ENCODE results near the gene EEFSEC.

The EEFSEC gene

DNA sequence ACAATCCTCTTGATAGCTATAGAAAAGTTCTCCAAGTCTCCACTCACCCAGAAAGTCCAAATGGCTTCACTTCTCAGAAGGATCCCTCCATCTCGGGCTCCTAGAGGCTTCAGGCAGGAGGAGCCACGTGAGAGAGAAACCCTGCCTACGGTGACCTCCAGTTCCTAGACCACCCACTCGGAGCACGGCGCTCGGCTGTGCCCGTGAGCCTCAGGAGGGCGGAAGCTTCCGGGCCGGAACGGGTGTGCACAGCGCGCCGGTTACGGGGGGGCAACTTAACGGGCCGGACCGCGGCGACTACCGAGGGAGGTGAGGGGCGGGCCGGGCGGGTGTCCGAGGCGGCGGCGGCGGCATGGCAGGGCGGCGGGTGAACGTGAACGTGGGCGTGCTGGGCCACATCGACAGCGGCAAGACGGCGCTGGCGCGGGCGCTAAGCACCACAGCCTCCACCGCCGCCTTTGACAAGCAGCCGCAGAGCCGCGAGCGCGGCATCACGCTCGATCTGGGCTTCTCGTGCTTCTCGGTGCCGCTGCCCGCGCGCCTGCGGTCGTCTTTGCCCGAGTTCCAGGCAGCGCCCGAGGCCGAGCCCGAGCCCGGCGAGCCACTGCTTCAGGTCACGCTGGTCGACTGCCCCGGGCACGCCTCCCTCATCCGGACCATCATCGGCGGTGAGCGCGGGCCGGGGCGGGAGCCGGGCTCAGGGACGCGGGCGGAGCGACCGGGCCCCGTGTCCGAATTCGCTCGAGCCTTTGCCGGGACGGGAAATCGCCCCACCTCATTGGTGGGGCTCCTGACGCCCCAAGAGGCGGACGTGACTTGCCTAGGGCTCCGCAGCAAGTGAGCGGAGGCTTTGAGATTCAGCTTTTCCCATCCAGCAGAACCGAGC, at the start of gene EEFSEC:
TSS of gene EEFSEC (plus strand) at position 326 of the 886 bp plus-strand sequence. CDS start at position 353, 27 bp downstream.
- DNase-seq (ENCODE audit: low read depth in 2 of 2), result peak; percentile 77 to 79

DNA sequence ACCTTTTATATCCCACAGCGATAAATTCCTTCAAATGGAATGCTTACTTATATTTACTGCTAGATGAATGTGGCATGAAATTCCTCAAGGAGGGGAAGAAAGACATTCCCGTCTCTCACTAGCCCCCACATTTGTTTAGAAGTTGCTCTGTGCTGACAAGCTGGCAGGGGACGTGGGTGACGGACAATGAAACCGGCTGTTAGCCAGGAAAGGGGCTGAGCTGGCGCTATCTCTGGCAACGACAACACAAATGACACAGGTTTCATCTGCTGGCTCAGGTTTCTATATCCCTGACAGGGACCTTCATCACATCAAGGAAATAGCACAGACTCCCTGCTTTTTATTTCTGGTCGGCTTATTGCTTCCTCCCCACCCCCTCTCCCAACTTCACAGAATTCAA, 45.4 kb upstream of the EEFSEC start:
- no peak for DNase-seq (ENCODE audit: low read depth in 2 of 2)

DNA sequence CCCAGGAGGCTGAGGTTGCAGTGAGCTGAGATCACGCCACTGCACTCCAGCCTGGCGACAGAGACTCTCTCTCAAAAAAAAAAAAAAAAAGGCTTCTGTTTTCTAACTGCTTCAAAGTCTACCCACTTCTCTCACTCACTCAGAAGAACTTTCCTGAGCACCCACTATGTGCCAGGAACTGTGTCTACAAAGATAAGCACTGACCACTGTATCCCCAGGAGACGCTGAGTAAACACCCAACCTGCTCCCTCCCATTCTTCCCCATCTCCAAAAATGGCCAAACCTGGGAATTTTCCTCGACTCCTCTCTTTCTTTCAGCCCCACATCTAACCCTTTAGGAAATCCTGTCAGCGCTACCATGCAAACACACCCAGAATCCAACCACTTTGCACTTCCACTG, 42.1 kb upstream of the EEFSEC start:
- no peak for DNase-seq (ENCODE audit: low read depth in 2 of 2)

- peak in 1 of 2 donors; percentile 36 for DNase-seq (ENCODE audit: low read depth in 2 of 2)
These were observed 40.8 kb upstream of the EEFSEC start for GRCh38 chr3:128112357-128112968.

DNA sequence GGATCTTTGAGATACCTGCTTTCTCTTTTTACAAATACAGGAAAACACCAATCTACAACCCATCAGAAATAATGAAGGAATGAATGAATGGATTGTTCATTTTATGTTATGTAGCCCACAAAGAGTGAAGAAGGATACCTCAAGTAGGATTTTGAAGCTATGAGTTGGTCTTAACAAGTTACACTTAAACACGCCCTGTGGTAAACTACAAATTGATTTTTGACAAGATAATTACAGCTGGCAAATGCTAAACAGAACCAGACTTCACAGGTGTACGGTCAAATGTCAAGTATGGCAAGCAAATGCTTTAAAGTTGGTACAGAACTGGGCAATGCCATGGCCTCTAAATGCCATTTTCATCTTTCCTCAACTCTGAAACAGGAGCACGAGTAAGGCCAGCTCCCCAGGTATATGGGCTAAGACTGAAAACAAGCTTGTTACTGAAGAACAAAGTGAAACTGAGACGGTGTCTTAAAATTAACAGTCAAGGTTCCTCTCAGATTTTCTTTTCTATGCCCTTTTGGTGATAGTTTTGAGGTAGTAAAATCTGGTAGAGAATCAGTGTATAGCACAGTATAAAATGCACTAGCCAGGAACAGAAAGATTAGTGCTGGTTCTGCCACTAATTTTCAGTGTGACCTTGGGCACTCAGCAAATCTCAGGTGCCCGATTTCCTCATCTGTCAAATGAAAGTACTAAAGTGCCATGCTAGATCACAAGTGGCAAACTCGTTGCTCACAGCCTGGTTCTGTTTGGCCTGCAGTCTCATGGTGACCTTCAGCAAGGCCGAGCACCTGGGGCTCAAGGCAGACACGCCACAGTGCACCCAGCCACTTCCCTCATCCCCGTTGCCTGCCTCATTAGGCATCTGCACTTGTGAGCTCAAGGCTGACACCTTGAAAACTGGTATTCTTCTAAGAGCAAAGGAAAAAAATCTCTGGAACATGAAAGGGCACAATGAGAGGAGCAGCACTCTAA, 39.2 kb upstream of the EEFSEC start:
- DNase-seq (ENCODE audit: low read depth in 2 of 2), result no peak

DNA sequence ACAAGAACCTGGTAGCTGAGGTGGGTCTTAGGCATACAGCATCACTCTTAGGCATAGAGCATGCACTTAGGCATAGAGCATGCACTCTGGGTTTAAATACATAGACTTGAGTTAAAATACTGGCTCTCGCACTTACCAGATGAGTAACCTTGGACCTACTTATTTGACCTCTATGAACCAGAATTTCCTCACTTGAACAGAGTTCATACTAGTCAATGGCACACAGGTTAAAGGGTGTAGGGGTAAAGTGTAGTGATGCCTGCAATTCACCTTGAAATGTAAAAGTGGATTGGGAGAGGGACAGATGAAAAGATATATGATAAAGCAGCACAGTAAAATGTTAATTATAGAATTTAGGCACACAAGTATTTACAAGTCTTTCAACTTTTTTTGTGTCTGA, 31.3 kb upstream of the EEFSEC start:
- no peak for DNase-seq (ENCODE audit: low read depth in 2 of 2)

DNA sequence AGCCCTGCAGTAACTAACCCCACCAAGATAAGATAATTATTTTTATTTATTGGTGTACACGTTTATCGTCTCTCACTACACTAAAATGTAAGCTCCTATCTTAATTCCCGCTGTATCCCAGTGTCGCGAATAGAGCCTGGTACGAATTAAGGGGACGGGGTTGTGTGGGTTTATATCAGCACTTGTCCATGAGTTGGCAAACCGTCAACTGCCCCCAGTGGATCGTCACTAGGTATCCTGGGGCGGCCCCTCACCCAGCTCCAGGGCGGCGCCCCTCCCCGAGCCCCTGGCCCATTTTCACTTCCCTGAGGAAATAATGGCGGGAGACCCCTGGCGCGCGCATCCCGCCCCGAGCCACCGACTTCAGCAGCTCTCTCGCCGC, 30.1 kb upstream of the EEFSEC start:
- DNase-seq (ENCODE audit: low read depth in 2 of 2), result no peak

GRCh38 chr3:128123538-128124368, 29.5 kb upstream of the EEFSEC start, which contains the start of gene RUVBL1:
RUVBL1 (minus strand) TSS chr3:128123812; CDS start chr3:128123724, 88 bp downstream.
- DNase-seq (ENCODE audit: low read depth in 2 of 2), result peak; percentile 96 to 97

DNA sequence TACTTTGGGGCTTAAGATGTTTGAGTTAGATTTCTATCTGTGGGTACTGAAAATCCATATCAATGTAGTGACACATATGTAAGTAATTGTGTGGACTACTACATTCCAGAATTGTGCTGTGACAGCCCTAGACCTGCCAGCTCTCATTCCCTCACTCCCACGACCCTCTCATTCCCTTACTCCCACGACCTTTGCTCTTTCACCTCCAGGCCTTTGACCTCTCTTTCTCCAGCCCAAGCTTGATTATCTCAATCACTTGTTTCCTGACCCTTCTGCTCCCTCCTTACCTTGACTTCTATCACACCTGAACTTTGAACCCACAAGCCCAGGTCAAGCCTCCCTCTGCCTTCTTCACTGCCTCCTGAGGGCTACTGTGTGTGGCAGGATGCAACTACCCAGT, 26.0 kb upstream of the EEFSEC start:
- no peak for DNase-seq (ENCODE audit: low read depth in 2 of 2)

DNA sequence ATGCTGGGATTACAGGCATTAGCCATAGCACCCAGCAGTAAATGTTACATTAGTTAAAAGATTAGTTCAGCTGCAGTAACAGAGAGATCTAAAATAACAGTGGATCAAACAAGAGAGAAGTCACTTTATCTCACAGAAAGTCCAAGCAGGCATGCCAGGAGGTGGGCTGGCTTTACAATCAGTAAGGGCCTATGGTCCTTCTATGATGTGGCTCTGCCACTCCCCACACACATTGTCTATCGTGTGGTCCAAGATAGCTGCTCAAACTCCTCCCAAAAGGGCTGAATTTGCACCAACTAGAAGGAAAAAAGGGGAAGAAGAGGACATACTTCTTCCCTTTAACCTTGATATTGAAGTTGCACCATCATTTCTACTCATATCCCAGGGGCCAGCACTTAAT, 25.0 kb upstream of the EEFSEC start:
- no peak for DNase-seq (ENCODE audit: low read depth in 2 of 2)

DNA sequence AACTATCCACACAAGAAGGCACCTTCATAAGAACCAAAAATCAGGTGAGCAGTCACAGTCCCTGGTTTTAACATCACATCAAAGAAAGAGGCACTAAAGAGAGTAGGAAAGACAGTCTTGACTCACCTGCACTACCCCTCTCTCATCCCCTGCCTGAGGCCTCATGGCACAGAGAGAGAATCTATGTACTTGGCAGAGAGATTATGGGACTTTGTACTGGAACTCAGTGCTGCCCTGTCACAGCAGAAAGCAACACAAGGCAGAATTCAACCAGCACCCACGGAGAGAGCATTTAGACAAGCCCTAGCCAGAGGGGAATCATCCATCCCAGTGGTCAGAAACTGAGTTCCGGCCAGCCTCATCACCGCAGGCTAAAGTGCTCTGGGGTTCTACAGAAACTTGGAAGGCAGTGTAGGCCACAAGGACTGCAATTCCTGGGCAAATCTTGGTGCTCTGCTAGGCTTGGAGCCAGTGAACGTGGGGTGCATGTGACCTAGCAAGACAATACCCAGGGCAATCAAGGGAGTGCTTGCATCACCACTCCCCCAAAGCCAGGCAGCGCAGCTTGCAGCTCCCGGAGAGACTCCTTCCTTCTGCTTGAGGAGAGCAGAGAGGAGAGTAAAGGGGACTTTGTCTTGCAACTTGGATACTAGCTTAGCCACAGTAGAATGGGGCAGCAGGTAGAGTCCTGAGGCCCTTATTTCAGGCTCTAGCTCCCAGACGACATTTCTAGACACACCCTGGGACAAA, 21.2 kb upstream of the EEFSEC start:
- DNase-seq (ENCODE audit: low read depth in 2 of 2), result no peak

DNA sequence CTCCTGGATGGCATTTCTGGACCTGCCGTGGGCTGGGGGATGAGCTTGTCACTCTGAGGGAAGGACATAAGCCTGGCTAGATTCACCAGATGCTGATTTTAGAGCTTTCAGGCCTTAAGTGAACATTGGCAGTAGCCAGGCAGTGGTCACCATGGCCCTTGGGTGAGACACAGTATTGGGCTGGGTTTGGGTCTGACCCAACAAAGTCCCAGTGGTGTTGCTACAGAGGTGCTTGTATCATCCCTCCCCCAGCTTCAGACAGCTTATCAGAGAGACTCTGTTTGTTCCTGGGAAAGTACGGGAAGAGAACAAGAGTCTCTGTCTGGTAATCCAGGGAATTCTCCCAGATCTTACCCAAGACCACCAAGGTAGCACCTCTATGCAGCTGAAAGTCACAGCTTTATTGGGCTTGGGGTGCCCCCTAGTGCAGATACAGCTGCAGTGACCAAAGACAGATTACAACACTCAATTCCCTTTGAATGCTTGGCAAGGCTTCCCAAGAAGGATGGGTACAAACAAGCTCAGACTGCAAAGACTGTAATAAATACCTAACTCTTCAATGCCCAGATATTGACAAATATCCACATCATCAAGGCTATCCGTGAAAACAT, 19.9 kb upstream of the EEFSEC start:
- DNase-seq (ENCODE audit: low read depth in 2 of 2), result no peak

GRCh38 chr3:128143496-128143895, 9.8 kb upstream of the EEFSEC start:
- DNase-seq (ENCODE audit: low read depth in 2 of 2), result no peak

DNA sequence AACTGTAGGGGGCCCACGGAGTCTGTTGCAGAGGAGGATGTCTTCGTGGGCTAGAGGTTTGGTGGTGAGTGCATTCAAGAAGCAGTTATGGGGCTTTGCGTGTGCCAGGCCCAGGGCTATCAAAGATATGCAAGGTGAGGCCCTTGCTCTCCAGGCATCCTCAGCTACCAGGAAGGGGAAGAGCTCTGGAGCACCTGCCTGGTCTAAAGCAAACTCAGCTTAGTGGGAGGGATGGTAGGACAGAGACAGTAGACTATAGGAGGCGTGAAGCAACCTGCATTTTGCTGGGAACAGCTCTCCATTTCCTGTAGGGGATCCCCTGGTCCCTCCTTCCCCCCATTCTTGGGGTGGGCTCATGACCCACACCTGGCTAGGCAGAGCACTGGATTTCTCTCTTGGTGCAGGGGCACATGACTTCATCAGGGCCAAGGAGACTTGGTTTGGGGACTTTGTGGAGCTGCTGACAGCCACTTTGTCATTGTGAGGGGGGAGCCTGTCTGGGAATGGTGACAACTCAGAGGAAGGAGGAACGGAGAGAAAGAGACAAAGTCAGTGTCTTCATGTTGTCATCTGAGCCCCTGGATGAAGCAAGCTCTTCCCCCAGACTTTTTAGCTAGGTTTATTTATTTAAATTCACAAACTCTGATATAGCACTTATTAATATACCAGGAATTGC, 8.6 kb upstream of the EEFSEC start:
- DNase-seq (ENCODE audit: low read depth in 2 of 2), result no peak

GRCh38 chr3:128145279-128145678, 8.0 kb upstream of the EEFSEC start:
- DNase-seq (ENCODE audit: low read depth in 2 of 2), result no peak

DNA sequence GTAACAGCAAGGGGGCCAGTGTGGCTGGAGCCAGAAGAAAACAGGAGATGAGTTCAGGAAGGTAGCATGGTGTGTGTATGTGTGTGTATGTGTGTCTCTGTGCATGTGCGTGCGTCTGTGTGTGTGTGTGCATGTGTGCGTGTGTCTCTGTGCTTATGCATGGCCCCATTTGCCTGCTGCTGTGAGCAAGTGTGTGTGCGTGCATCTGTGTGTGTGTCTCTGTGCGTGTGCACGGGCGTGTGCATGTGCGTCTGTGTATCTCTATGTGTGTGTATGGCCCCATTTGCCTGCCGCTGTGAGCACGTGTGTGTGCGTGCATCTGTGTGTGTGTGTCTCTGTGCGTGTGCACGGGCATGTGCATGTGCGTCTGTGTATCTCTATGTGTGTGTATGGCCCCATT, 7.1 kb upstream of the EEFSEC start:
- no peak for DNase-seq (ENCODE audit: low read depth in 2 of 2)

- no peak for DNase-seq (ENCODE audit: low read depth in 2 of 2)
These were observed 3.6 kb upstream of the EEFSEC start for GRCh38 chr3:128149650-128150049.

DNA sequence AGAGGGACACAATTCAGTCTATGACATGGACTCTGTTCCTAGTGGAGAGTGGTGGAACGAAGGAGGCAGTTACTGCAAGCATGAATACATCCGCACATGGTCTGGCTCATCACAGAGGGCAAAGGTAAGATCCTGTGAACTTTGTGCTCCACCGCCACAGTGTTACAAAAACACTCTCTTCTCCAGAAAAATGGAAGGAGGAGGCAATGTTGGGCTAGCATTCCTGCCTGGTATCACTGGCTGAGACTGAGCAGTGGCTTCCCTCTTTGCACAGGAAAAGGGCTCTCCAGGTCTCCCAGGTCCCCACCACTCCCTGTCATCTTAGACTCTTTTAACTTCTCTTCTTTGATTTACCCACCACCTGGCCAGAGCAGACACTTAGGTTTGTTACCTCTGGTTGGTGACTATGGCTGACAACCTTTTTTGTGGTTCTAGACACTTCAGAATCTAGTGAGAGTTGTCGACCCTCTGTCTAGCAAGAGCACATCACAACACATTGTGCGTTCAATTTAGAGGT, 1.5 kb upstream of the EEFSEC start:
- no peak for DNase-seq (ENCODE audit: low read depth in 2 of 2)
